ENCODE results near the gene LTO1.

DNA sequence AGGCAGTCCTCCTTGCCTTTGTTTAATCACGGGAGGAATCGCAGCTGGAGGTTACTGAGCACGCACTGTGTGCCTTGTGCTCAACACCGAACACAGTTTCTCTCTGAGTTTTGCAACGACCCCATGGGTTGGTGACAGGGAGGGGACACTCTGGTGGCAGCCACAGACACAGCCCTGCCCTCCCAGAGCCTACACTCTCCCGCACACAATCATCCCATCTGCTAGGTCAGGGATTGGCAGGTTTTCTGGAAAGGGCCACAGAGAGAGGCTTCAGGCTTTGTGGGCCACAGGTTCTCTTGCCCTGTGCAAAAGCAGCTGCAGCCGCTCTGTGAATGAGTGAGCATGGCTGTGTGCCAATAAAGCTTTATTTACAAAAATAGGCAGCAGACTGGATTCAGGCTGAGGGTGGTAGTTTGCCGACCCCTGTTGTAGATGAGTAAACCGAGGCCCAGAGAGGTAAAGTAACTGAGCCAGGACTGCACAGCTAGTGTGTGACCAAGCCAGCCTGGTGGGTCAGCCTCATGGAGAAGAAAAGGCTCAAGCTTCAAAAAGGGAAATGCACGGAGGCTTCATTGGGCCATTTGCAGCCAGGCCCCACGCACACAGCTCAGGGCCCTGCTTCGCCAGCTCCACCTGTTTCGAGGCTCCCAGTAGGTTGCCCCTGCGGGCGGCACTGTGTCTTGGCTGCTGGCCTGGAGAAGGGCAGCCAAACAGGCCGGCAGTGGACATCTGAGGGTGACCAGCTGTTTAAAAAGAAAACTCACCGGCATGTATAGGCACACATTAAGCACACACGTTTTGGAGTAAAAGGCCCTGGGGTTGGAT is 16.3 kb downstream of the LTO1 start:
- TF ChIP-seq, protein P1, sequence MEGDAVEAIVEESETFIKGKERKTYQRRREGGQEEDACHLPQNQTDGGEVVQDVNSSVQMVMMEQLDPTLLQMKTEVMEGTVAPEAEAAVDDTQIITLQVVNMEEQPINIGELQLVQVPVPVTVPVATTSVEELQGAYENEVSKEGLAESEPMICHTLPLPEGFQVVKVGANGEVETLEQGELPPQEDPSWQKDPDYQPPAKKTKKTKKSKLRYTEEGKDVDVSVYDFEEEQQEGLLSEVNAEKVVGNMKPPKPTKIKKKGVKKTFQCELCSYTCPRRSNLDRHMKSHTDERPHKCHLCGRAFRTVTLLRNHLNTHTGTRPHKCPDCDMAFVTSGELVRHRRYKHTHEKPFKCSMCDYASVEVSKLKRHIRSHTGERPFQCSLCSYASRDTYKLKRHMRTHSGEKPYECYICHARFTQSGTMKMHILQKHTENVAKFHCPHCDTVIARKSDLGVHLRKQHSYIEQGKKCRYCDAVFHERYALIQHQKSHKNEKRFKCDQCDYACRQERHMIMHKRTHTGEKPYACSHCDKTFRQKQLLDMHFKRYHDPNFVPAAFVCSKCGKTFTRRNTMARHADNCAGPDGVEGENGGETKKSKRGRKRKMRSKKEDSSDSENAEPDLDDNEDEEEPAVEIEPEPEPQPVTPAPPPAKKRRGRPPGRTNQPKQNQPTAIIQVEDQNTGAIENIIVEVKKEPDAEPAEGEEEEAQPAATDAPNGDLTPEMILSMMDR (conservative IDR thresholded peaks at IDR 0.05 in 1 of 2, IDR thresholded peaks at IDR 0.05 in 1 of 2; ENCODE audit: extremely low read depth in 1 of 2, insufficient read depth in 1 of 2, low read depth in 1 of 2, low read length in 2 of 2), result no peak
- TF ChIP-seq EZH2 (IDR thresholded peaks at IDR 0.05; ENCODE audit: borderline replicate concordance, low read length), result no peak

All from mammary epithelial cell (primary cell).